ENCODE data around the gene HEPN1. TPM values are rescaled to one million over a fixed set of nuclear protein-coding genes. Genes with fewer than 3 reads are reported as not detected.

Gene HEPN1
- total RNA-seq, 1 experiment from 2014 or later = not detected

DNA sequence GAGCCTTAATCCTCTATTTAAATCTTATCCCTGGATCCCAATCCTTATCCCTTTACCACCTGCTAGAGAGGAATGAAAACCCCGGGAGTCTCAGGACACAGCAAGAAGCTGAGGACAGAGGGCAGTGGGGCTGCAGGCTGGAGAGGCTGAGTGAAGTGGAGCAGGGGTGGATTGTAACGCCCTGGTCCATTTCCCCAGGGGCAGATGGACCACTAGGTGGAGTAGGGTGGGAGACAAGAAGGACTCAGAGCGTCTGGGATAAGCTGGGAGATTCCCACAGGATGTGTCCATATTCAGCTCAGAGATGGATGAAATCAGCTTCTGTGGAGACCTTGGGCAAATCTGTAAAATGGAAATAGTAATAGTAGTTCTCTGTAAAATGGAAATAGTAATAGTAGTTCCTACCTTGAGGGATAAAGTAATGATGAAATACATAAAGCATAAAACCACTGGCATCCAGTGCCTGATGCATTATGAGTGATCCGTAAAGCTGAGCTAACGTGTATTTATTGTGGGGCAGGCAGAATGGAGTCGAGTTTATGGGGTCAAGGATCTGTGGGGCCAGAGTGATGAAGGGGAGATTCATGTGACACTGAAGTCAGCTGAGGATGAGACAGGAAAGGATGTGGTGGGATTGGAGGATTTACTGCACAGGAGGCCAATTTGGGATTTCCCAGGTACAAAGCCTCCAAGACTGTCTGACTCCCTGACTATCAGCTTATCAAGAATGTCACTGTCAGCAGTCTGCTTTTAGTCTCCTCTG, 19.5 kb upstream of the HEPN1 start:
- CTCF ChIA-PET = interaction anchor here (0.6 to 3.6 kb wide), 16 partner anchors 9 to 1340 kb away, joined by 3 to 30 read pairs (median 4); partner anchors contain the start of genes CCDC15 and MSANTD2
- TF ChIP-seq, protein P1, sequence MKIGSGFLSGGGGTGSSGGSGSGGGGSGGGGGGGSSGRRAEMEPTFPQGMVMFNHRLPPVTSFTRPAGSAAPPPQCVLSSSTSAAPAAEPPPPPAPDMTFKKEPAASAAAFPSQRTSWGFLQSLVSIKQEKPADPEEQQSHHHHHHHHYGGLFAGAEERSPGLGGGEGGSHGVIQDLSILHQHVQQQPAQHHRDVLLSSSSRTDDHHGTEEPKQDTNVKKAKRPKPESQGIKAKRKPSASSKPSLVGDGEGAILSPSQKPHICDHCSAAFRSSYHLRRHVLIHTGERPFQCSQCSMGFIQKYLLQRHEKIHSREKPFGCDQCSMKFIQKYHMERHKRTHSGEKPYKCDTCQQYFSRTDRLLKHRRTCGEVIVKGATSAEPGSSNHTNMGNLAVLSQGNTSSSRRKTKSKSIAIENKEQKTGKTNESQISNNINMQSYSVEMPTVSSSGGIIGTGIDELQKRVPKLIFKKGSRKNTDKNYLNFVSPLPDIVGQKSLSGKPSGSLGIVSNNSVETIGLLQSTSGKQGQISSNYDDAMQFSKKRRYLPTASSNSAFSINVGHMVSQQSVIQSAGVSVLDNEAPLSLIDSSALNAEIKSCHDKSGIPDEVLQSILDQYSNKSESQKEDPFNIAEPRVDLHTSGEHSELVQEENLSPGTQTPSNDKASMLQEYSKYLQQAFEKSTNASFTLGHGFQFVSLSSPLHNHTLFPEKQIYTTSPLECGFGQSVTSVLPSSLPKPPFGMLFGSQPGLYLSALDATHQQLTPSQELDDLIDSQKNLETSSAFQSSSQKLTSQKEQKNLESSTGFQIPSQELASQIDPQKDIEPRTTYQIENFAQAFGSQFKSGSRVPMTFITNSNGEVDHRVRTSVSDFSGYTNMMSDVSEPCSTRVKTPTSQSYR (CRISPR knock-in tag; IDR thresholded peaks at IDR 0.05) = no peak
- TF ChIP-seq NFATC4 (CRISPR knock-in tag; IDR thresholded peaks at IDR 0.05) (no peak), TCF7 (CRISPR knock-in tag; IDR thresholded peaks at IDR 0.05; ENCODE audit: low read depth) (no peak), STAT6 (CRISPR knock-in tag; conservative IDR thresholded peaks at IDR 0.05; ENCODE audit: low read depth) (no peak), MYBL2 (CRISPR knock-in tag; IDR thresholded peaks at IDR 0.05) (no peak), ELF4 (CRISPR knock-in tag; IDR thresholded peaks at IDR 0.05; ENCODE audit: low read depth) (no peak), ZNF317 (CRISPR knock-in tag; IDR thresholded peaks at IDR 0.05; ENCODE audit: borderline replicate concordance, low read depth) (no peak), ZNF423 (CRISPR knock-in tag; IDR thresholded peaks at IDR 0.05) (no peak), FOXK1 (CRISPR knock-in tag; IDR thresholded peaks at IDR 0.05) (no peak)
- TF ChIP-seq, protein P2, sequence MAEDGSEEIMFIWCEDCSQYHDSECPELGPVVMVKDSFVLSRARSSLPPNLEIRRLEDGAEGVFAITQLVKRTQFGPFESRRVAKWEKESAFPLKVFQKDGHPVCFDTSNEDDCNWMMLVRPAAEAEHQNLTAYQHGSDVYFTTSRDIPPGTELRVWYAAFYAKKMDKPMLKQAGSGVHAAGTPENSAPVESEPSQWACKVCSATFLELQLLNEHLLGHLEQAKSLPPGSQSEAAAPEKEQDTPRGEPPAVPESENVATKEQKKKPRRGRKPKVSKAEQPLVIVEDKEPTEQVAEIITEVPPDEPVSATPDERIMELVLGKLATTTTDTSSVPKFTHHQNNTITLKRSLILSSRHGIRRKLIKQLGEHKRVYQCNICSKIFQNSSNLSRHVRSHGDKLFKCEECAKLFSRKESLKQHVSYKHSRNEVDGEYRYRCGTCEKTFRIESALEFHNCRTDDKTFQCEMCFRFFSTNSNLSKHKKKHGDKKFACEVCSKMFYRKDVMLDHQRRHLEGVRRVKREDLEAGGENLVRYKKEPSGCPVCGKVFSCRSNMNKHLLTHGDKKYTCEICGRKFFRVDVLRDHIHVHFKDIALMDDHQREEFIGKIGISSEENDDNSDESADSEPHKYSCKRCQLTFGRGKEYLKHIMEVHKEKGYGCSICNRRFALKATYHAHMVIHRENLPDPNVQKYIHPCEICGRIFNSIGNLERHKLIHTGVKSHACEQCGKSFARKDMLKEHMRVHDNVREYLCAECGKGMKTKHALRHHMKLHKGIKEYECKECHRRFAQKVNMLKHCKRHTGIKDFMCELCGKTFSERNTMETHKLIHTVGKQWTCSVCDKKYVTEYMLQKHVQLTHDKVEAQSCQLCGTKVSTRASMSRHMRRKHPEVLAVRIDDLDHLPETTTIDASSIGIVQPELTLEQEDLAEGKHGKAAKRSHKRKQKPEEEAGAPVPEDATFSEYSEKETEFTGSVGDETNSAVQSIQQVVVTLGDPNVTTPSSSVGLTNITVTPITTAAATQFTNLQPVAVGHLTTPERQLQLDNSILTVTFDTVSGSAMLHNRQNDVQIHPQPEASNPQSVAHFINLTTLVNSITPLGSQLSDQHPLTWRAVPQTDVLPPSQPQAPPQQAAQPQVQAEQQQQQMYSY (CRISPR knock-in tag; IDR thresholded peaks at IDR 0.05) = no peak
- TF ChIP-seq, protein P3, sequence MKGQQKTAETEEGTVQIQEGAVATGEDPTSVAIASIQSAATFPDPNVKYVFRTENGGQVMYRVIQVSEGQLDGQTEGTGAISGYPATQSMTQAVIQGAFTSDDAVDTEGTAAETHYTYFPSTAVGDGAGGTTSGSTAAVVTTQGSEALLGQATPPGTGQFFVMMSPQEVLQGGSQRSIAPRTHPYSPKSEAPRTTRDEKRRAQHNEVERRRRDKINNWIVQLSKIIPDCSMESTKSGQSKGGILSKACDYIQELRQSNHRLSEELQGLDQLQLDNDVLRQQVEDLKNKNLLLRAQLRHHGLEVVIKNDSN (CRISPR knock-in tag; IDR thresholded peaks at IDR 0.05) = no peak
- TF ChIP-seq, protein P4, sequence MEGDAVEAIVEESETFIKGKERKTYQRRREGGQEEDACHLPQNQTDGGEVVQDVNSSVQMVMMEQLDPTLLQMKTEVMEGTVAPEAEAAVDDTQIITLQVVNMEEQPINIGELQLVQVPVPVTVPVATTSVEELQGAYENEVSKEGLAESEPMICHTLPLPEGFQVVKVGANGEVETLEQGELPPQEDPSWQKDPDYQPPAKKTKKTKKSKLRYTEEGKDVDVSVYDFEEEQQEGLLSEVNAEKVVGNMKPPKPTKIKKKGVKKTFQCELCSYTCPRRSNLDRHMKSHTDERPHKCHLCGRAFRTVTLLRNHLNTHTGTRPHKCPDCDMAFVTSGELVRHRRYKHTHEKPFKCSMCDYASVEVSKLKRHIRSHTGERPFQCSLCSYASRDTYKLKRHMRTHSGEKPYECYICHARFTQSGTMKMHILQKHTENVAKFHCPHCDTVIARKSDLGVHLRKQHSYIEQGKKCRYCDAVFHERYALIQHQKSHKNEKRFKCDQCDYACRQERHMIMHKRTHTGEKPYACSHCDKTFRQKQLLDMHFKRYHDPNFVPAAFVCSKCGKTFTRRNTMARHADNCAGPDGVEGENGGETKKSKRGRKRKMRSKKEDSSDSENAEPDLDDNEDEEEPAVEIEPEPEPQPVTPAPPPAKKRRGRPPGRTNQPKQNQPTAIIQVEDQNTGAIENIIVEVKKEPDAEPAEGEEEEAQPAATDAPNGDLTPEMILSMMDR (IDR thresholded peaks at IDR 0.05) = no peak
- H3K27ac Mint-ChIP-seq = no peak overlapping the region
- DNase-seq (ENCODE audit: low spot score) (no peak), ATAC-seq (peak; percentile 61)
- POLR2A ChIA-PET = no interaction called here
- no peaks in the 10 kb centered on the region for H3K9me3 Mint-ChIP-seq
- H3K4me3 Mint-ChIP-seq = no peak overlapping the region
- no peaks in the 10 kb centered on the region for H3K36me3 Mint-ChIP-seq
- H3K27me3 Mint-ChIP-seq (ENCODE audit: low read depth) = peaks cover 21% of the 10 kb centered on the region
- H3K4me1 Mint-ChIP-seq = peaks cover 25% of the 10 kb centered on the region
